K562 (cell line): ENCODE measurements around the gene ADGRL3. TPM values are rescaled to one million over a fixed set of nuclear protein-coding genes. Genes with fewer than 3 reads are reported as not detected.

Experiments used
- ATAC-seq: fragments of 200-7000 bp; cut with Tn5 transposase; 3 replicates; pipeline ENCODE4 v1.9.1; 2020; ENCODE audit warnings: moderate library complexity
- BruUV-seq: library from RNA; stranded (reverse); fragments of 400-500 nt; replicated peaks from 2 replicates; lab custom pipeline; 2021; lab: Mats Ljungman, UMichigan
- CTCF ChIA-PET: fragments of 300-600 bp; formaldehyde crosslinking; extraction: SDS; loops from one replicate; lab custom pipeline; 2021; ENCODE audit warnings: low intra/inter-chr PET ratio; lab: Yijun Ruan, JAX
- POLR2A ChIA-PET: fragments of 300-600, 350-650 bp; sonication (Branson Sonifier 250); formaldehyde crosslinking; extraction: SDS; loops from one replicate; lab custom pipeline; 2021; ENCODE audit warnings: antibody characterized with exemption, inconsistent platforms; lab: Yijun Ruan, JAX
- DNase-seq, 4 experiments: peaks; one replicate each; pipeline versions ENCODE4 v3.0.0 to v3.0.0-alpha.2; 2011 to 2018; ENCODE audit warnings: low spot score in 3 of 4, mixed read lengths in 3 of 4; ENCODE audit errors: extremely low read depth in 1 of 4
- FAIRE-seq: peaks from 2 replicates; lab custom pipeline; 2011; peaks lifted over from hg19 to GRCh38; lab: Jason Lieb, UNC
- H2AFZ ChIP-seq: 2 replicates; pipeline ENCODE4 v1.6.0; 2011; ENCODE audit warnings: low read depth, low read length, control low read depth, inconsistent platforms
- H3K27ac ChIP-seq: fragments of 200-600 bp; 3 replicates; pipeline ENCODE4 v1.8.0; 2011; ENCODE audit warnings: low read depth, mild to moderate bottlenecking, control low read depth, inconsistent platforms, low read length, moderate library complexity, mixed read lengths; ENCODE audit errors: extremely low read depth
- H3K27me3 ChIP-seq, 2 experiments: fragments of 300-600 bp in 1 of 2; 2 replicates in 1 of 2; 3 replicates in 1 of 2; pipeline versions ENCODE4 v1.6.0 to v1.8.0; 2011; ENCODE audit warnings: inconsistent platforms in 2 of 2, low read length in 2 of 2, mild to moderate bottlenecking in 1 of 2, mixed read lengths in 1 of 2, moderate library complexity in 1 of 2; ENCODE audit not compliant: control insufficient read depth in 2 of 2, insufficient read depth in 2 of 2
- H3K36me3 ChIP-seq: fragments of 300-600 bp; 3 replicates; pipeline ENCODE4 v1.8.0; 2011; ENCODE audit warnings: mild to moderate bottlenecking, low read length, inconsistent platforms; ENCODE audit not compliant: control insufficient read depth, insufficient read depth
- H3K4me1 ChIP-seq, 2 experiments: fragments of 200-600 bp in 1 of 2; replicated peaks in 1 of 2; 2 replicates in 1 of 2; 3 replicates in 1 of 2; pipeline versions ENCODE4 v1.5.1 to v1.8.0; 2011; ENCODE audit warnings: inconsistent platforms in 2 of 2, low read length in 2 of 2, mild to moderate bottlenecking in 1 of 2, mixed read lengths in 1 of 2, moderate library complexity in 1 of 2; ENCODE audit not compliant: control insufficient read depth in 2 of 2, insufficient read depth in 2 of 2
- H3K4me2 ChIP-seq: 2 replicates; pipeline ENCODE4 v1.6.1; 2011; ENCODE audit warnings: low read length, control low read depth, inconsistent platforms, mixed read lengths; ENCODE audit not compliant: insufficient read depth
- H3K4me3 ChIP-seq: fragments of 200-600 bp; sonication (generic), shearing (Covaris generic); 2 replicates; pipeline ENCODE4 v1.5.1; 2016; ENCODE audit warnings: control low read depth, inconsistent platforms
- H3K79me2 ChIP-seq: fragments of 200-600 bp; 3 replicates; pipeline ENCODE4 v1.8.0; 2011; ENCODE audit warnings: low read length, inconsistent platforms; ENCODE audit not compliant: control insufficient read depth, insufficient read depth
- H3K9ac ChIP-seq, 2 experiments: 2 replicates each; pipeline versions ENCODE4 v1.6.0 to v1.6.1; 2011; ENCODE audit warnings: low read depth in 2 of 2, low read length in 2 of 2, control low read depth in 1 of 2, inconsistent platforms in 1 of 2, mild to moderate bottlenecking in 1 of 2, mixed read lengths in 1 of 2; ENCODE audit not compliant: insufficient read depth in 1 of 2
- H3K9me1 ChIP-seq: one replicate; pipeline ENCODE4 v1.6.0; 2011; ENCODE audit warnings: inconsistent platforms, mild to moderate bottlenecking, low read length, moderate library complexity; ENCODE audit not compliant: control insufficient read depth, insufficient read depth
- H3K9me3 ChIP-seq: replicated peaks from 2 replicates; pipeline ENCODE4 v1.5.1; 2011; ENCODE audit warnings: low read depth, low read length, inconsistent platforms; ENCODE audit not compliant: control insufficient read depth, insufficient read depth
- H4K20me1 ChIP-seq: replicated peaks from 2 replicates; pipeline ENCODE4 v1.6.1; 2011; ENCODE audit warnings: low read length, inconsistent platforms, mixed read lengths; ENCODE audit not compliant: control insufficient read depth, insufficient read depth
- ARID3B ChIP-seq: fragments of 250-450 bp; sonication (Bioruptor Pico); IDR thresholded peaks from 2 replicates; pipeline ENCODE4 v1.4.0; 2020; ENCODE audit warnings: borderline replicate concordance
- BRCA1 ChIP-seq, 2 experiments: fragments of 450-650 bp in 1 of 2; sonication (generic) in 1 of 2; formaldehyde crosslinking in 1 of 2; IDR thresholded peaks; 2 replicates each; pipeline versions ENCODE4 v1.5.0 to v1.6.1; 2017 to 2020; ENCODE audit warnings: mild to moderate bottlenecking in 1 of 2, missing genetic modification reagents in 1 of 2
- CXXC5 ChIP-seq: fragments of 250-450 bp; sonication (Bioruptor Pico); IDR thresholded peaks from 2 replicates; pipeline ENCODE4 v1.8.0; 2022; ENCODE audit warnings: inconsistent platforms, mild to moderate bottlenecking, moderate library complexity
- EHMT2 ChIP-seq: fragments of 450-650 bp; IDR thresholded peaks from 2 replicates; pipeline ENCODE4 v1.6.1; 2018; ENCODE audit warnings: antibody characterized with exemption
- HINFP ChIP-seq: fragments of 450-650 bp; conservative IDR thresholded peaks from 2 replicates; pipeline ENCODE4 v1.6.1; 2016; ENCODE audit warnings: missing genetic modification characterization, low read depth, mild to moderate bottlenecking, control low read depth, missing compliant biosample characterization
- HOXB6 ChIP-seq: fragments of 250-450 bp; sonication (Bioruptor Pico); IDR thresholded peaks from 2 replicates; pipeline ENCODE4 v1.5.1; 2022; ENCODE audit warnings: mild to moderate bottlenecking, borderline replicate concordance
- NRF1 ChIP-seq, 2 experiments: fragments of 450-650 bp; IDR thresholded peaks in 1 of 2; conservative IDR thresholded peaks in 1 of 2; 2 replicates each; pipeline ENCODE4 v1.6.1; 2014; ENCODE audit warnings: mild to moderate bottlenecking in 2 of 2
- NUFIP1 ChIP-seq: fragments of 450-650 bp; IDR thresholded peaks from 2 replicates; pipeline ENCODE4 v1.6.1; 2018; ENCODE audit not compliant: partially characterized antibody
- SPI1 ChIP-seq: IDR thresholded peaks from 2 replicates; pipeline ENCODE4 v1.6.1; 2011; ENCODE audit warnings: low read depth, low read length, control low read depth, borderline replicate concordance
- THAP7 ChIP-seq: fragments of 250-450 bp; sonication (Bioruptor Pico); IDR thresholded peaks from 2 replicates; pipeline ENCODE4 v1.5.0; 2021
- ZNF12 ChIP-seq: sonication (generic); formaldehyde crosslinking; IDR thresholded peaks from 2 replicates; pipeline ENCODE4 v1.4.0; 2020; ENCODE audit warnings: mild to moderate bottlenecking, missing genetic modification reagents
- ZNF133 ChIP-seq: fragments of 250-450 bp; sonication (Bioruptor Pico); IDR thresholded peaks from 2 replicates; pipeline ENCODE4 v1.4.0; 2020; ENCODE audit warnings: mild to moderate bottlenecking
- WGBS: fragments of 100-300 bp; shearing (Covaris generic); methylation state at CpG from one replicate; pipeline ENCODE4 v1.1.6; 2016; ENCODE audit warnings: low coverage, mixed read lengths; ENCODE audit not compliant: insufficient coverage; ENCODE audit errors: missing lambda C conversion rate; 5-methylcytosine and 5-hydroxymethylcytosine counted together
- in situ Hi-C: fragments of 300-500 bp; cut with MboI; formaldehyde crosslinking; loops from 4 replicates; pipeline ENCODE4 v1.15.0; 2018; ENCODE audit warnings: inconsistent platforms, mixed read lengths
- intact Hi-C: fragments of 100-400 bp; cut with micrococcal nuclease; formaldehyde crosslinking; loops from 2 replicates; pipeline ENCODE4 v1.14.2; 2022
- polyA plus RNA-seq, 8 experiments: library from polyadenylated mRNA; depleted of rRNA in 4 of 8; stranded (reverse) in 5 of 8; unstranded in 3 of 8; fragments of >200 nt; fragmentation: Nextera tagmentation in 2 of 8; fragmentation: Illumina TruSeq in 1 of 8; extraction: Ambion mirVana in 2 of 8; extraction: Trizol in 1 of 8; gene quantifications; 2 replicates each; pipeline versions ENCODE4 v1.2.1 to v1.2.3, GENCODE V29; 2011 to 2014; ENCODE audit warnings: inconsistent platforms in 1 of 8, missing spikeins in 1 of 8
- total RNA-seq, 7 experiments: library from RNA; depleted of rRNA in 6 of 7; stranded (reverse); fragments of >200 nt in 6 of 7; fragmentation: Illumina TruSeq in 2 of 7; extraction: Trizol in 2 of 7; gene quantifications; 2 replicates each; pipeline versions ENCODE4 v1.2.1 to v1.2.3, GENCODE V29; 2011 to 2021; ENCODE audit warnings: low replicate concordance in 1 of 7

Gene ADGRL3
- total and polyA plus RNA-seq, 9 of the 15 experiments (the other 6 are each of a cell fraction or from before 2014, with no cell fraction given), result 0.03 to 0.14 (median 0.04) TPM; not detected in 2

- no peak for TF ChIP-seq HINFP (tag)
- TF ChIP-seq ZNF133, result no peak
Measured at GRCh38 chr4:61425315-61425714, 225.2 kb downstream of the ADGRL3 start (continued).

GRCh38 chr4:61426229-61426628 lies 226.1 kb downstream of the ADGRL3 start:
- ATAC-seq (no peak), DNase-seq (no peak), FAIRE-seq (no peak)
- Histone ChIP-seq H3K27ac (no peak overlapping the region), H3K9me3 (no peaks in the 10 kb centered on the region), H4K20me1 (no peaks in the 10 kb centered on the region), H3K9me1 (no peaks in the 10 kb centered on the region), H3K4me3 (no peak overlapping the region), H3K36me3 (no peaks in the 10 kb centered on the region), H3K4me2 (no peak overlapping the region), H3K27me3 (no peaks in the 10 kb centered on the region), H3K79me2 (no peaks in the 10 kb centered on the region), H2AFZ (no peak overlapping the region), H3K9ac (no peak overlapping the region), H3K4me1 (no peaks in the 10 kb centered on the region)
- in situ Hi-C loops, result no loop called here
- POLR2A ChIA-PET, result no interaction called here
- TF ChIP-seq BRCA1 (IDR thresholded peaks at IDR 0.05) (no peak), BRCA1 (CRISPR knock-in tag; IDR thresholded peaks at IDR 0.05) (no peak), CXXC5 (CRISPR knock-in tag) (no peak), NRF1 (conservative IDR thresholded peaks at IDR 0.05 in 1 of 2, IDR thresholded peaks at IDR 0.05 in 1 of 2) (no peak), NUFIP1 (no peak), EHMT2 (no peak), THAP7 (CRISPR knock-in tag) (no peak), SPI1 (no peak), ARID3B (CRISPR knock-in tag) (no peak), ZNF12 (CRISPR knock-in tag) (no peak), HOXB6 (no peak)
- 7% methylated on average over 5 of the region's 5 CpGs for WGBS
- CTCF ChIA-PET, result no interaction called here
- no TSS peak for BruUV-seq
- intact Hi-C loops, result no loop called here
